Measurements from ENCODE around the gene FABP2.
"Not testable (repeated sequence)": the region's sequence is repeated elsewhere in the genome, so short reads cannot be mapped to it uniquely, and the experiment has no call there.

Gene FABP2

GRCh38 chr4:119321921-119322687 lies at the start of gene FABP2:
Gene FABP2, minus strand, starts transcription at chr4:119322138. Its CDS starts 36 bp downstream, at chr4:119322102.
- H3K9me3 ChIP-seq (ENCODE audit: control insufficient read depth, low read depth, low read length), result no peaks in the 10 kb centered on the region
- H3K4me1 ChIP-seq (ENCODE audit: control insufficient read depth, low read depth, low read length), result no peaks in the 10 kb centered on the region
- no peaks in the 10 kb centered on the region for H3K36me3 ChIP-seq (ENCODE audit: control insufficient read depth, low read depth, low read length)
- no peak within 1 kb of the TSS for H3K27ac ChIP-seq (ENCODE audit: low read length)
- no peak within 1 kb of the TSS for H3K9ac ChIP-seq (ENCODE audit: low read length)
- no peak within 1 kb of the TSS for H3K4me3 ChIP-seq (ENCODE audit: low read length)
- H3K27me3 ChIP-seq (ENCODE audit: control insufficient read depth, insufficient read depth, low read length), result no peaks in the 10 kb centered on the region

GRCh38 chr4:119370951-119371683 lies 49.2 kb upstream of the FABP2 start:
- not testable (repeated sequence) for H3K9ac ChIP-seq (ENCODE audit: low read length); H3K4me1 ChIP-seq (ENCODE audit: control insufficient read depth, low read depth, low read length); H3K36me3 ChIP-seq (ENCODE audit: control insufficient read depth, low read depth, low read length); H3K27me3 ChIP-seq (ENCODE audit: control insufficient read depth, insufficient read depth, low read length); H3K9me3 ChIP-seq (ENCODE audit: control insufficient read depth, low read depth, low read length); H3K27ac ChIP-seq (ENCODE audit: low read length); H3K4me3 ChIP-seq (ENCODE audit: low read length)

GRCh38 chr4:119370392-119370791 lies 48.5 kb upstream of the FABP2 start:
- not testable (repeated sequence) for H3K27me3 ChIP-seq (ENCODE audit: control insufficient read depth, insufficient read depth, low read length); H3K27ac ChIP-seq (ENCODE audit: low read length); H3K9me3 ChIP-seq (ENCODE audit: control insufficient read depth, low read depth, low read length); H3K4me1 ChIP-seq (ENCODE audit: control insufficient read depth, low read depth, low read length); H3K4me3 ChIP-seq (ENCODE audit: low read length); H3K36me3 ChIP-seq (ENCODE audit: control insufficient read depth, low read depth, low read length); H3K9ac ChIP-seq (ENCODE audit: low read length)

GRCh38 chr4:119366802-119367201 lies 44.9 kb upstream of the FABP2 start:
- H3K4me1 ChIP-seq (ENCODE audit: control insufficient read depth, low read depth, low read length); H3K27ac ChIP-seq (ENCODE audit: low read length); H3K9ac ChIP-seq (ENCODE audit: low read length); H3K9me3 ChIP-seq (ENCODE audit: control insufficient read depth, low read depth, low read length); H3K36me3 ChIP-seq (ENCODE audit: control insufficient read depth, low read depth, low read length); H3K4me3 ChIP-seq (ENCODE audit: low read length); H3K27me3 ChIP-seq (ENCODE audit: control insufficient read depth, insufficient read depth, low read length): not testable (repeated sequence)

- not testable (repeated sequence) for H3K9me3 ChIP-seq (ENCODE audit: control insufficient read depth, low read depth, low read length); H3K4me3 ChIP-seq (ENCODE audit: low read length); H3K36me3 ChIP-seq (ENCODE audit: control insufficient read depth, low read depth, low read length); H3K4me1 ChIP-seq (ENCODE audit: control insufficient read depth, low read depth, low read length); H3K9ac ChIP-seq (ENCODE audit: low read length); H3K27ac ChIP-seq (ENCODE audit: low read length); H3K27me3 ChIP-seq (ENCODE audit: control insufficient read depth, insufficient read depth, low read length)
Measured at GRCh38 chr4:119364203-119364602, 42.3 kb upstream of the FABP2 start.

- not testable (repeated sequence) for H3K4me1 ChIP-seq (ENCODE audit: control insufficient read depth, low read depth, low read length); H3K9ac ChIP-seq (ENCODE audit: low read length); H3K27ac ChIP-seq (ENCODE audit: low read length); H3K9me3 ChIP-seq (ENCODE audit: control insufficient read depth, low read depth, low read length); H3K27me3 ChIP-seq (ENCODE audit: control insufficient read depth, insufficient read depth, low read length); H3K36me3 ChIP-seq (ENCODE audit: control insufficient read depth, low read depth, low read length); H3K4me3 ChIP-seq (ENCODE audit: low read length)
Measured at GRCh38 chr4:119363372-119363771, 41.4 kb upstream of the FABP2 start.

DNA sequence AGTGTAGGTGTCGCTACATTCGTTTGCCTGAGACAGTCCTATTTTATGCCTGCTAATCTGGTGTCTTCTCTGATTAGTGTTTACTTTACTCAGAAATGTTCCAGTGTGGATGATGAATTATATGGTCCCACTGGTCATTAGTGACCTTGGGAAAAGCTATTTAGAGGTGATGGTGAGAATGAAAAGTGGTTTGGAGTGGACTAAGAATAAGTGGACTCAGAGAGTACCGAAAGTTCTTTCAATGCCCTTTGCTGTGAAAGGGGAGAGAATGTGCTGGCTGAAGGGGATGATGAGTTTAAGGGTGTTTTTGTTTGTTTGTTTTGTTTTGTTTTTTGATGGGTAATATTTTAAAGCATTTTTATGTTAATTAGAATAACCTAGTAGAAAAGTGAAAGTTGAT lies 40.5 kb upstream of the FABP2 start:
- H3K9ac ChIP-seq (ENCODE audit: low read length); H3K9me3 ChIP-seq (ENCODE audit: control insufficient read depth, low read depth, low read length); H3K27me3 ChIP-seq (ENCODE audit: control insufficient read depth, insufficient read depth, low read length); H3K36me3 ChIP-seq (ENCODE audit: control insufficient read depth, low read depth, low read length); H3K4me3 ChIP-seq (ENCODE audit: low read length); H3K4me1 ChIP-seq (ENCODE audit: control insufficient read depth, low read depth, low read length); H3K27ac ChIP-seq (ENCODE audit: low read length): not testable (repeated sequence)

DNA sequence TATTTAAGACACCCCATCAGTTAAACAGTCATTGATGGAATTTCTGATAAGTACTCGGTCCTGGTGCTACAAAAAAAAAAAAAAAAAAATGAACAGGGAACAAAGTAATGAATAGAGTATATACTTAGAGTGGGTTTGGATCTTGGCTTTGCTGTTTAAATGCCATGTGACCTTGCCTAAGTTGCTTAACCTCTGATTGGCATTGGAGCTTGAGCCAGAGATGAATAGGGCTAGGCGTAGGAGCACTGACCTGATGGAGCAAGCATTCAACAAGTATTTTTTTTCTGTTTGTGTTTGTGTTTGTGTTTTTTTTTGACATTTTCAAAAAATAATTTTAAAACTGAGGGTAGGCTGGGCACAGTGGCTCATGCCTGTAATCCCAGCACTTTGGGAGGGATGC lies 37.9 kb upstream of the FABP2 start:
- not testable (repeated sequence) for H3K9ac ChIP-seq (ENCODE audit: low read length); H3K36me3 ChIP-seq (ENCODE audit: control insufficient read depth, low read depth, low read length); H3K4me1 ChIP-seq (ENCODE audit: control insufficient read depth, low read depth, low read length); H3K4me3 ChIP-seq (ENCODE audit: low read length); H3K27ac ChIP-seq (ENCODE audit: low read length); H3K27me3 ChIP-seq (ENCODE audit: control insufficient read depth, insufficient read depth, low read length); H3K9me3 ChIP-seq (ENCODE audit: control insufficient read depth, low read depth, low read length)

DNA sequence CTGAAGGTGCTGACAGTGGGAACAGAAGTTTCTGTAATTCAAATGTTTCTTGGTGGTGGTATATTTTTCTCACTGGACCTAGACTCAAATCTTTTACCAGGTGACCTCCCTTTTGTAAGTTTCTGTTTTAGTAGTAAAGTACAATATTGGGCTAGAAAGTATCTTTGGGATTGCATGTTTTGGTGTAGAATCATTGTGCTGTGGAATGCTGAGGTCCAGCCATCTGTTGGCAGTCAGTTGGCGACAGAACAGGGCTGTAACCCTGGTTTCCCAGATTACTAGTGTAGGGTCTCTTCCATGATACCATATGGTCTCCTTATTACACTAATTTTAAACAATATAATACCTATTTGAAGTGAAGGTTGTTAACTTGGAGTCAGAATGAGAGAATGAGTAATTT lies 34.9 kb upstream of the FABP2 start:
- H3K9me3 ChIP-seq (ENCODE audit: control insufficient read depth, low read depth, low read length); H3K36me3 ChIP-seq (ENCODE audit: control insufficient read depth, low read depth, low read length); H3K27ac ChIP-seq (ENCODE audit: low read length): not testable (repeated sequence)

GRCh38 chr4:119356041-119356440 lies 34.1 kb upstream of the FABP2 start:
- H3K4me1 ChIP-seq (ENCODE audit: control insufficient read depth, low read depth, low read length); H3K36me3 ChIP-seq (ENCODE audit: control insufficient read depth, low read depth, low read length); H3K9ac ChIP-seq (ENCODE audit: low read length); H3K27ac ChIP-seq (ENCODE audit: low read length); H3K27me3 ChIP-seq (ENCODE audit: control insufficient read depth, insufficient read depth, low read length); H3K4me3 ChIP-seq (ENCODE audit: low read length); H3K9me3 ChIP-seq (ENCODE audit: control insufficient read depth, low read depth, low read length): not testable (repeated sequence)

More for the DNA sequence above, 34.9 kb upstream of the FABP2 start:
- not testable (repeated sequence) for H3K4me3 ChIP-seq (ENCODE audit: low read length); H3K27me3 ChIP-seq (ENCODE audit: control insufficient read depth, insufficient read depth, low read length); H3K9ac ChIP-seq (ENCODE audit: low read length); H3K4me1 ChIP-seq (ENCODE audit: control insufficient read depth, low read depth, low read length)

DNA sequence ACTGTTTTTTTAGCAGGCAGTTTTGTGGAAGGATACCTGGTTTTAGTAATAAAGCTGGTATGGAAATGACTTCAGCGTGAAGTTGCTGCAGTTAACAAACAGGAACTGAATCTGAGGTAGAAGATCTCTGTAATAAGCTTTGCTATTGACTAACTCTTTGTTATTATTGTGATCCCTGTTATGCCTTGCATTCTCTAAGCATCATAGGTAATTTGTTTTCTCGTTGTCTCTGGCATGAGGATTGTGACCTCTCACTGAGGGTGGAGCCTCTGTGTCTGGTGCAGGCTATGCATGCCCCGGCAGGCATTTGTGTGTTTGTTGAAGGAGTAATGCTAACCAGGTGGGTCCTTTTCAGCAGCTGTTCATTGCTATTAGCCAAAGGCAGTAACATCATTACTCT lies 31.4 kb upstream of the FABP2 start:
- not testable (repeated sequence) for H3K27me3 ChIP-seq (ENCODE audit: control insufficient read depth, insufficient read depth, low read length); H3K4me3 ChIP-seq (ENCODE audit: low read length); H3K9ac ChIP-seq (ENCODE audit: low read length); H3K27ac ChIP-seq (ENCODE audit: low read length); H3K36me3 ChIP-seq (ENCODE audit: control insufficient read depth, low read depth, low read length); H3K4me1 ChIP-seq (ENCODE audit: control insufficient read depth, low read depth, low read length); H3K9me3 ChIP-seq (ENCODE audit: control insufficient read depth, low read depth, low read length)

GRCh38 chr4:119348169-119348568 lies 26.2 kb upstream of the FABP2 start:
- H3K4me3 ChIP-seq (ENCODE audit: low read length); H3K36me3 ChIP-seq (ENCODE audit: control insufficient read depth, low read depth, low read length); H3K9ac ChIP-seq (ENCODE audit: low read length); H3K4me1 ChIP-seq (ENCODE audit: control insufficient read depth, low read depth, low read length); H3K9me3 ChIP-seq (ENCODE audit: control insufficient read depth, low read depth, low read length); H3K27me3 ChIP-seq (ENCODE audit: control insufficient read depth, insufficient read depth, low read length); H3K27ac ChIP-seq (ENCODE audit: low read length): not testable (repeated sequence)

Data from iPS-18a (cell line).